ENCODE data around the gene PPFIBP2.

PPFIBP2 gene

DNA sequence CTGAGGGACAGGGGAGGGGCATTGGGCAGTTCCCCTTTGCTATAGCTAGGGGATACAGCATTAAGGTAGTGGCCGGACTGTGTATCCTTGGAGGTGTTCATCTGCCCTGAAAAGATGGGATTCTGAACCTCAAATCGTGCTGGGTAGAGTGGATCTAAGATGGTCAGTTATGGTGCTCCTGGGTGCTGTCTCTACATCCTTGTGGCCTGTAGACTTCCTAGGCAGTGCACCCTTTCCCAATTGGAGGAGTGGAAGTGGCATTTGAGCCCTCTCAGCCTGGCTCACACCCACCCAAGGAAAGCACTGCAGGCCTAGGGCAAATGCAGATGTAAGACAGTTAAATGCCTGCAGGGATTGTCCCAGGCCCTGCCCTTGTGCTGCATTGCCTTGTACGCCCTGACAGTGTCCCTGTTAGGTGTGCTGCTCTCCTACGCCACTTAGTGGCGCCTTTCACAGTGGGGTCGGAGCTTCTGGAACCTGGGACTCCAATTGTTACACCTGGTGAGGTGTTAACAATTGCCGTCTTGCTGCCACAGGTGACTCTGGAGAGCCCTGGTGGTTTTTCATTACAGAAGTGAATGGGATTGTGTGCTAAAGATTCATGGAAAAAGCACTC lies 35.0 kb downstream of the PPFIBP2 start:
- FAIRE-seq (peak; percentile 52), DNase-seq (ENCODE audit: insufficient read length, low spot score) (peak; percentile 21)

DNA sequence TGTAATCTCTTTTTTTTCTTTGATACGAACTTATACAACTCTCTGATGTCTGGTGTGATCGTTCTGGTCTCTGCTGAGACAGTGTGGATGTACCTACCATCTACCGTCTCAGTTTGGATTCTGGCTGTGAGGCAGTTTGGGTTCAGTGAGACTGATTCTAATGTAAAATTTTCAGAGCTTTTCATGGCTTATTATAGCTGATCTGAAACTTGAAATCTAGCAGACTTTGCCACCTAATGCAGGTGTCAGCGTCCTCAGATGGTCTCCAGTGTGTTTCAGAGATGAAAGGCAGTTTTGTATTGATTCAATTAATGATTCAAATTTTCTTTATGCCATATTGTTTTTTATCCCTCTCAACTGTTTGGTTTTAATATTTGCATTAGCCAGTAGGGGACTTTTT lies 35.9 kb downstream of the PPFIBP2 start:
- FAIRE-seq (no peak), DNase-seq (ENCODE audit: insufficient read length, low spot score) (no peak)

DNA sequence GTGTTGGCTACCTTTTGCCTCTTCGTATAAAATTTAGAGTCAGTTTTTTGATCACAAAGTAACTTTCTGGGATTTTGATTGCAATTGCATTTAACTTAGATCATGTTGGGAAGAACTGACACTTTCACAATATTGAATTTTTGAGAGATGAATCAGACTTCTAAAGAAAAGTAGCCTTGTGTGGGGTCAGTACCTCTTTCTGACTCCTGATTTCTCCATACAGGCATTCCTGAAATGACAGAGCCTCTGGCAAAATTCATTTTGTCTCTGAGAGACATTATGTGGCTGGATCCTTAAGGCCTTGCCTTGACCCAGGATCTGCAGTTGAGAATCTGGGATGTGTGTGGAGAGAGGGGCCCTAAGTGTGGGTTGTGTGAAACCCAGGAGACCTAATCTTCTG lies 37.8 kb downstream of the PPFIBP2 start:
- DNase-seq (ENCODE audit: insufficient read length, low spot score), result no peak

DNA sequence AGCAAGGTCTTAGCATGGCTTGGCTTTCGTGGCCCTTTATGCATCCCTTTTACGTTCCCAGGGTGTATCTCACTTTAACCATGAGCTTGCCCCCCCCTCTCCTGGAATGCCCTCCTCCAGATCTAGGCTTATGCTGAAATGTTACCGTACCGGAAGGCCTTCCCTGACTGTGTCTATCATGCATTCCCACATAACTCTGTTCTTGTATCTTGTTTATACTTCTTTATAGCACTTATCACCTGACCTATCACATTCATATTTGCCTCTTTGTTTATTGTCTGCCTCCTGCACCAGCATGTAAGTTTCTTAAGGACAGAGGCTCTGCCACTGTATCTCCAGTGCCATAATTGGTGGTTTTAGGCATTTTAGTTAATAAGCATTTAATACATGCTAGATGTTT lies 38.9 kb downstream of the PPFIBP2 start:
- DNase-seq (ENCODE audit: insufficient read length, low spot score) (no peak), FAIRE-seq (no peak)

More for the DNA sequence above, 37.8 kb downstream of the PPFIBP2 start:
- FAIRE-seq, result no peak

DNA sequence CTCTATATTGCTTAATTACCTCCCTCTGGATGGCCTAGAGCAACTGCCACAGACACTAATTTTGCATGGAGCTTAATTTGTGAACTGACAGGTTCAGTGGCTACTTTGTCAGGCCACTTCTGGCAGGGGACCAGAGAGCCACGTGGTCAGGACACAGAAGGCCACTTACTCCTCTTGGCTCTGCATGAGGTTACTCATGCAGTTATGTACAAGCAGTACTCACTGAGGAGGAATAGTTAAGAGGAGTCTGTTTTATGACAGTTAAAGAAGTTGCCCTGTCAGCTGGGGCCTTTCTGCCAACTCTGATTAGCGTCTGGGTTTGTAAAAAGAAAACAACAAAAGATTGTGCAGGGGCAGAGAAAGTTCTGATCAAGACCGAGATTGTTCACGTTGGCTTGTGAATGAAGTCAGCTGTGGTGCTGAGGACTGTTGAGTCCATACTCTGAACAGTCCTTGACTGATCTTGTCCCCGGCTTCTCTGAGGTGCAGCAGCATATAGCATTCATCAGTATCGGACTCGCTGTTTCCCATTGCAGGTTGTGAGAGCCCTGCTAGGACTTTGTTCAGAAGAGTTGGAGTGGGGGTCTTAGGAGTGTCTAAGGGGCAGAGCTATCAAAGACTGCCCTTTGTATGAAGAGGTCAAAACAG lies 41.4 kb downstream of the PPFIBP2 start:
- FAIRE-seq (no peak), DNase-seq (ENCODE audit: insufficient read length, low spot score) (no peak)

DNA sequence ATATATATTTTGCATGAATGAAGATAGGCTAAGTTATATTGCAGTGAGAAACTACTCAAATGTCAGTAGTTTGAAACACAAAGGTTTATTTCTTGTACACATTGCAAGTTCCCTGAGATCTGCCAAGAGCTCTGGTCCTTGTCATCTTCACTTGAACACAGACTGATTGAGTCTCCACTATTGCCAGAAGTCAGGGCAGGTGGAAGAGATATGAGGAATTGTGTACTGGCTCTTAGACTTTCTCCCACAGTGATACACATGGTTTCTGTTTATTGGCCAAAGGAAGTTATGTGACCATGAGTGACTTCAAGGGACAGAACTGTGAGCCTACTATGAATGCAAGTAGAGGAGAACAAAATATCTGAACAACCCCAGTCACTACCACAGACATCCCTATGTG lies 44.2 kb downstream of the PPFIBP2 start:
- no peak for FAIRE-seq

DNA sequence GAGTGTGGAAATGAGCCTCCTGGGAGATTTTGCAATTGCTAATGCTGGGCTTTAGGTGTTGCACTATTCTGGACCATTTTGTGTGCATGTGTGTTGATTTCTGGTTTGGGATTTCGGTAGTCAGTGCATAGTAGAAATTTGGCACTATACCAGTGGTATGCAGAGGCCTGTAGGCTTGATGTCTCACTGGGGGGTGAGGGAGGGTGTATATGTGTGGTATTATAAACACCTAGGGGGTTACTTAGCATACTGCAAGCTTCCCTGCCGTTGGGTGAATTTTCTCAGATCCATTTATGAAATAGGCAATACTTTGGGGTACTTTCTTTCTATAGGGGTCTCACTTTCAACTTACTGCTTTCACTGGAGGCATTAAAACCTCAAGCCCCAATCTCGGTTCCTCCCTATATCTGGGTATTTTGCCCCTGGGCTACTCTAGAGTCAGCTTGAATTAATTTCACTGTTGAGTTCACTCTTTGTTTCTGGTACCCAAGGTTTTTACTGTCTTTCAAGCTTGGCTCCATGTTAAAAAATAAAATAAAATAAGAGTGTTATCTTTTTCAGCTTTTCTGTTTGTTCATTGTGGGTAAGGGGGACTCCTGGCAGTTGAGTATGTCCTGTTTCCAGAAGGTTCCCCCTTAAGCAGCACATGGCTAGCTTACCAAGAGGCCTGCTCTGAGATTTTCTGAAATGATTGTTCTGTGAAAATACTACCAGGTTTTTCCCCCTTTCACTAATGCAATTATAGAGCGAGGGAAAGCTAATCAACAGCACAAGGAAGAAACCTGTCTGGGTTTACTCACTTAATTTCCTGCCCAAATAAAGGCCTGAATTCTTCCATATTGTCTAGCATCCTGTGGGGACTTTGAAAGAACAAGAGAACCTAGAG lies 45.8 kb downstream of the PPFIBP2 start:
- peak; percentile 89 for FAIRE-seq
- no peak for DNase-seq (ENCODE audit: insufficient read length, low spot score)

More for the DNA sequence above, 44.2 kb downstream of the PPFIBP2 start:
- DNase-seq (ENCODE audit: insufficient read length, low spot score), result no peak

DNA sequence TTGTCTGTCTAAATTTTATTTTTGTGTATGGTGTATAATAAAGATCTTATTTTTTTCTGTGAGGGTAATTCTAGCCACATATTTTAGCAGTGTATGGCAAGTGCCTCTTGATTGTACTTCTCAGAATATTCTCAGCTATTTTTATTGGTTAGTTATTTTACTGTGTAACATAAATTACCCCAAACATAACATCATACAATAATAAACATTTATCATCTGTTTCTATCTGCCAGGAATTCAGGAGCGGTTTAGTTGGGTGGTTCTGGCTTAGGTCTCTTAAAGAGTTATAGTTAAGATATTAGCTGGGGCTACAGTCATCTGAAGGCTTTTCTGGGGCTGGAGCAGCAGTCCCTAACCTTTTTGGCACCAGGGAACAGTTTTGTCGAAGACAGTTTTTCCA lies 47.8 kb downstream of the PPFIBP2 start:
- FAIRE-seq, result no peak
- DNase-seq (ENCODE audit: insufficient read length, low spot score), result no peak

DNA sequence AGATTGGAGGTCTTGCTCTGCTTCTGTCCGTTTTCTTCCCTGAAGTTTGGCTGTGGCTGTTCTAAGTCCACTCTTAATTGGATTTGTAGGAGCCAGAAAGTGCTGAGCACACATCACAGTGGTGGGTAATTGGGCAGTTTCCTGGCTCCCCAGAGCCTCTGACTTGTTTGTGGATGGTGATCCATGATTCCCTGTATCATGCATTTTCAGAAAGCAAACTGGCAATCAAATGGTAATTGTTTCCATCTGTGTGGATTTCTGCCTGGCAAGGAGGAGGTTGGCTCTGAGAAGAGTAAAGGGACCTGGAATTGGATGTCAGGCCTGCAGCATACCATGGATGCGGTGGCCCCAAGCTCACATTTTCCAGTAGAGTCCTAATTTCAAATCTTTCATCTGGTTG lies 49.5 kb downstream of the PPFIBP2 start:
- DNase-seq (ENCODE audit: insufficient read length, low spot score) (no peak), FAIRE-seq (no peak)

DNA sequence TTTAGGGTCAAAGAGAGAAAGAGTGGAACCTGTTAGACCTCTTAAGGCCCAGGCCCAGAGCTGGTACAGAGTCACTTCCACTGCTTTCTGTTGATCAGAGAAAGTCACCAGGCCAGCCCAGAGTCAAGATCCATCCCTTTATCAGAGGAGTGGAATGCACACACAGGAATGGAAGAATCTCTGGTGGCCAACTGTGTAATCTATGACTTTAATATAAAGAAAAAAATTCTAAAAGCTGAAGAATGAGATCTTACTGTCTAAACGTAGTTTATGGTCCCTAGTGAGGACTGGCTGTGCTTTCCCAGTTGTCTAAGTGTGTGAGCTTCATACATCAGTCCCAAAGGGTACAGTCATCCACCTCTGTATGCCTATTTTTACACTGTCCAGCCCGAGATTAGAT lies 51.0 kb downstream of the PPFIBP2 start:
- no peak for DNase-seq (ENCODE audit: insufficient read length, low spot score)
- no peak for FAIRE-seq

DNA sequence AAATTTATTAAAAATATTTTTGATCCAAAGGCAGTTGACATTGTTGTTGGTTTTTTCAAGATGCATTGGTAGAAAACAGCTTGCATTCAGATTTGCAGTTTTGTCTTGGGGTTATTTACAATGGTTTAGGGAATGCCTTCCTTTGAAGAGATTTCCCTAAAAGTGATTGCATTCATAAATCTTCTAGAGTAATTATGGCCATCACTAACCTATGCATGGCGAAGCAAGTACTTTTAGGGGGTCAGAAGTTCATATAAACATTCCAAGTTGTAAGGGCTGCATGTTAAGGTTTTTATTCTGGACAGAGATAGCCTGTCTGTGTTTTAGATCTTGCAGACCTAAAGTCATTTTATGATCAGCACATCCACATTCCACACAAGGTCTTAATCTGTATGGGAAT lies 53.5 kb downstream of the PPFIBP2 start:
- DNase-seq (ENCODE audit: insufficient read length, low spot score), result no peak
- FAIRE-seq, result no peak

DNA sequence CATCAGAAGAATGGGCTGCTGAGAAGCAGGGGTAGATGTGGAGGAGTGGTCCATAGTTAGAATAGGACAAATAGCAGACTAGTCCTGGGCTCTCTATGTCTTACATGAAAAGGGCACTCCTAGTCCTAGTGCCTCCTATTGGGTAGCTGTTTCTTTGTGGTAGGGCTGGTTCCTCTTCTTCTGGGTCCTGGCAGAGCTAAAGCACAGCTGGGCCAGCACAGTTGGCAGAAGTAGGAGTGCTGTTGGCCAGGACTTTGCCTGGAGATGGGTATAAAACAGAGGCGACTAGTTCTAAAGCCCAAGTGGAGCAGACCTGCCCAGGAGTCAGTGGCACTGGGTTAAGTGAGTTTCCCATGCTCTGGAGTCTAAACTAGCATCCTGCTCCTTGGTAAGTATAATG lies 55.2 kb downstream of the PPFIBP2 start:
- FAIRE-seq (no peak), DNase-seq (ENCODE audit: insufficient read length, low spot score) (no peak)

DNA sequence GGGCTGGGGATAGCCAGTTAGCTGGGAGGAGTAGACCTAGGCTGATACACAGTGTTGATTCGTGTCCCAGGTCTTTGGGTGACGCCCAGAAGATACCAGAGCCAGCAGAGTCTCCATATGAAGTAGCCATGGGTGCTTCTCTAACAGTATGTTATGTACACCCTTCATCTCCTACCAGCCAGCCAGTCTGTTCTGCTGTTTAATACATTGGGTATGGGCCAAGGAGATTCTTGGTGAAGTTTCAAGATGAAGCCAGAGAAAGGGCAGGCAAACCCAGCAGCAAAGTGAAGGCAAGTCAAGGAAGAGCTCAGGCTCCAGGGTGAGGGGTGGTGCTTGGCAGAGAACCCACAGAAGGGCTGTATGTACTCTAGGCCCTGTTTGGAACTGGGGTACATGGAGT lies 56.4 kb downstream of the PPFIBP2 start:
- no peak for FAIRE-seq
- DNase-seq (ENCODE audit: insufficient read length, low spot score), result no peak

DNA sequence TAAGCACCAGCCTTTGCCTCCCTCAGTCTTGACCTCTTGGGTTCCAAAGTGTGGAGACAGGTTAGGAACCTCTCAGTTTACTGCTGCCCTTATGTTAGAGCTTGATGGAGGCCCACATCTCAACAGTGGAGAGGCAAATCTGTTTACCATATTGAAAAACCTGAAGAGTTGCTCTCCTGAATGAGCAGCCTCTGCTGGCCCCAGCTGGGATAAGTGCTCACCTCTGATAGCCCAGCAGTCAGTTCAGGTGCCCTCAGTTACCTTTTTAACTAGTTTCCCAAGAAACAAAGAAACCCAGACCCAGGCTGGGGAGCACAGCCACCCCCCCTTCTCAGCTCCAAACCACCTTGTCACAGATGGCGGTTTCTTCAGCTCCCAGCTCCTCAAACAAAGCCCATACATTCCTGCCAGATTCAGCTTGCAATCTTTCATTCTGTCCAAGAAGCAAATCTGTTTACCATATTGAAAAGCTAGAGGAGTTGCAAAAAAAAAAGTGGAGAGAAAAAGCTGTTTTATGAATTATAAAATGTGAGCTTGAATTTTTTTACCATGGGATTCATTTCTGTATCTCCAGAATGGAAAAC lies 57.2 kb downstream of the PPFIBP2 start:
- FAIRE-seq, result no peak
- no peak for DNase-seq (ENCODE audit: insufficient read length, low spot score)

DNA sequence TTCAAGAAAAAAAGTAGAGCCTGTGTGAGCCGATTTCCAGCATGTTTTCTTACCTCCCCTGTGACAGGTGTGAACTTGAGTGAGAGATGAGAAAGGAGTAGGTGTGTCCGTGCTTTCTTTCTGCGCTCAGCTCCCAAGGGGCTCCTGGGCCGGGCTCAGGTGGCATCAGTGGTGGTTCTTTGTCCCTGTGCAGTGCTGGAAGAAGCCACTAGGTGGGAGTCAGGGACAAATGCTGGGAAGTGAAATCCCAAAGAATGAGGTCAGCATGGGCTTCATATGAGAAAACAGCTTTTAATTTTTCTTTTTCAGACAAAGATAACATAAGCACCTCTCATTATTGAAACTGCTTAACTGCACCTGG lies 57.8 kb downstream of the PPFIBP2 start:
- DNase-seq (ENCODE audit: insufficient read length, low spot score) (no peak), FAIRE-seq (peak; percentile 60)

DNA sequence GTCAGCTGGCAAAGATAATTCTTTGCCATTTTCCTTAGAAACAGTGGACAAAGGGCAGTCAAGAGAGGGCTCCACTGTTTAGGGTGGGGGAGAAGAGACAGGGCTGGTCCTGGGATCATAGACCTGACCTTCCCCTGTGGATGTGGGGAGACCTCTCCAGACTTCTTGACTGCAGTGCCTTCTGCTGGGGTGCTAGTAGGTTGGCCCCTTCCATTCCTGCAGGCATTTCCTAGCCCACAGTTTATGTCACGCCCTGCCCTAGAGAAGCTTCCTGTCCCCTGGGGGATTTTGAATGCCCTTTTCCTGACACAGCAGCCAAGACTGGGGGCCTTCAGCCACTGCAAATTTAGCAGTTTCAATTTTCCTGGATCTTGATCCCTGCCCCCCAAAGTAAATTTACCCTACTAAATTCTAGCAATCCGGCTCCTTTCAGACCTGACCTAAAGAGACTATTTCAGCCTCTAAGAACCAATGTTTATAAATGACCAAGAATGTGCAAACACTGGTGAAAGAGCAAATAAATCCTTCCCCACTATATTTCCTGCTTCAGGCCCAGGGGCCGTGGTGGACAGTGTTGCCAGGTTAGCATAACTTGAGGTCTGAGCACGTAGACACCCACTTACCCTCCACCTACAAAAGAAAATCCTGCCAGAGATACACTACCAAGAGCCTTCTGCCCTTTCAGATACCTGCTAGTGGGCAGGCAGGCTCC lies 58.4 kb downstream of the PPFIBP2 start:
- FAIRE-seq (no peak), DNase-seq (ENCODE audit: insufficient read length, low spot score) (no peak)

DNA sequence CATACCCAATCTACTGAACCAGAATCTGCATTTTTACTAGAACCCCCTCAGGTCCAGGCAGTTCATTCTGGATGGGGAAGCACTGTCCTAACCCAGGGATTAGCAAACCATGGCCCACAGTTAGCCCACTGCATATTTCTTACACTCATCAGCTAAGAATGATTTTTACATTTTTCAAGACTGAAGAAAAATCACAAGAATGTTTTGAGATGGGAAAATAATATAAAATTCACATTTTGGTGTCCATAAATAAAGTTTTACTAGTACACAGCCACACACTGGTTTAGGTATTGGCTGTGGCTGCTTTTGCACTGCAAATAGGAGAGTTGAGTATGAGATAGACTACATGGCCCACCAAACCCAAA lies 59.4 kb downstream of the PPFIBP2 start:
- FAIRE-seq (no peak), DNase-seq (ENCODE audit: insufficient read length, low spot score) (no peak)

DNA sequence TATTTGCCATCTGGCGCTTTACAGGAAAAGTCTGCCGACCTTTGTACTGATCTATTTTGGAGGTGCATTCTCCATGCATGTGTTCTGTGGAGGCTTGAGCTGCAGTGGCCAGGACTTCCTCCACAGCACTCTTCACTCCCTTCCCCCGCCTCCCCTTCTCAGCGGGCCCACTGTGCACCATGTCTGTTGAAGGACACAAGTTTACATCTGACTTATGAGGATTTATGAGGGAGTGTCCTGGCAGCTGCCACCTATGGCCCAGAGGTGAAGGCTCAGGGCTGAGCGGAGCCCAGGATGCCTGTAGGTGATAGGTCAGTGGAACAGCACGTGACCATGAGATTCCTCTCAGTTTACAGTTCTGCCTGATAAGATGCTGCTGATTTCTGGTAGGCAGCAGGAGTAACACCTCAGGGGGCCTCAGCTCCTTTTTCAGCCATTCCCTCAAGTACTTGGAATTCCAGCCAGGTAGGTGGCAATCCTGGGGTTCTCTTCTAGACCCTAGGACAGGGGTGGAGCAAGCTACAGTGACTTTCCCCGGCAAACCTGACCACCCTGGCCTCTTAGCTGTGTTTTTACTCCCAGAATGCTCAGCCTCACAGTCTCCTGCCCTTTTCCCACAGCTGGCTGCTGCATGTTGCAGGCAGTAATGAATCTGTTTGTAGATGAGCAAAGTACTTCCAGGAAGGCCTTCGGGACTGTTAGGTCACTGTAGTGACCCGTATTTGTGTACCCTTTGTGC lies 59.9 kb downstream of the PPFIBP2 start:
- FAIRE-seq (no peak), DNase-seq (ENCODE audit: insufficient read length, low spot score) (no peak)

DNA sequence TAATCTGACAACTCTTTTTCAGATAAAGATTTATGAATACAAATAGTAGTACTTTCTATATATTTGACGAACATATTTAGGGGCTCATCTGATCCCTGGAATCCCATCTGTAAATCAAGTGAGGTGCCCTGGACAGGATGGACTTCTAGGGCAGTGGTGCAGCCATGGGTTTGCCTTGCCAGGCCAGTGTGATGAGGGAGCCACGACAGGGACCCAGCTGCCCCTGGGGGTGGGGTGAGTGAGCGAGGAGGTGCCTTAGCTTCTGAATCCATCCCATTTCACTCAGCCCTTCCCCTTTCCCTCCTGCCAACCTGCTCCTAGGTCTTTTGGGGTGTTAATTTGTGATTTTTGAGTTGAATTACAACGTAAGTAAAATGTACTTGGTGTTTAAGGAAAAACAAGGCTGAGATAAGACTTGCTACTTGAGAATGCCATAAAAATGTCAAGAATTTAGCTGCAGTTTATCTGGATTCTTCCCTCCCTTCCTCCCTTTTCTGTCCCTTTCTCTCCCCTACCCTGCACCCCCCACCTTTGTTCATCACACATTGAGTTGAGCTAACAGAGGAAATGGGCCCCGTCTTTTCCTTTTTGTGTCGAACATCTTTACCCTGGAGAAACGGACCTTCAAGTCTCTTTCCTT lies 60.8 kb downstream of the PPFIBP2 start:
- FAIRE-seq (no peak), DNase-seq (ENCODE audit: insufficient read length, low spot score) (no peak)

Measured in GM19239 (cell line).